GM21447 (cell line): ENCODE results near the gene BMPR1B.

Experiments
- ATAC-seq: cut with Tn5 transposase; IDR thresholded peaks from one replicate; pipeline ENCODE4 v1.9.1; 2021; ENCODE audit not compliant: unreplicated experiment

The BMPR1B gene

DNA sequence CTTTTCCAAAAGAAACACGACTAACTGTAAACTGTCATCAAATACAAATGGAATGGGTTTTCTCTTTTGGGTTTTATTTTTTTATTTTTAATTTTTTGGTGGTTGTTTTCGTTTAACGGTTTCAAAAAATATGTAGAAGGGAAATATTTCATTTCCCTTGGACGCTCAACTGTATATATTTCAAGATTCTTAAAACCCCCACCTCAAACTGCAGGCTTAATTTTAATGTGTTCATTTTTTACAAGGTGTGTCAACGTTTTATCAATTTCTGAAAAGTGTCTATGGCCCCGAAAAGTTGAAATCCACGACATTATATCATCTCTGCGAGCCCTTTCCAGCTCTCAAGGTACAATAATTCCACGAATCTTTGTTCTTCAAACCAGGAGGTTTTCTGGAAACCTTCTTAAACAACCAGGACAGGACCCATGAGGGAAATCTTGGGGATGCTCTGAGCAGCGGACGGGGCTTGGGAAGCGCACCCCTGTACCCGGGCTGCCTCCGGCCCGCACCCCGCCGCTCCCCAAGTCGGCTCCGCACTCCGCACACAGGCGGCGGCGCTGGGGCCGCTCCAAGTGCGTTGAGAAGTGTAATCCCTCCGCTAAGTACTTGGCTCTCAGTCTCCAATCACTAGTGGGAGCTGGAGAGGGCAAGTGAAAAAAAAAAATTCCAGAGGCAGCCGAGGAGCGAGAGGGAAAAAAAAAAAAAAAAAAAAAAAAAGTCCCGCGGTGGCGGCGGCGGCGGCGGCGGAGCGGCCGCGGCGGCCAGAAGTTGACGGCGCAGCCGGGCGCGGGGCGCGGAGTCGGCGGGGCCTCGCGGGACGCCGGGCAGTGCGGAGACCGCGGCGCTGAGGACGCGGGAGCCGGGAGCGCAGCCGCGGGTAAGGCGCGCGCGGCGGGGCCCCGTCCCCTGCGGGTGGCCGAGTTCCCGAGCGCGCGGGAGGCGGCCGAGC, at the start of gene BMPR1B:
TSS of gene BMPR1B (plus strand) at position 764 of the 949 bp plus-strand sequence. CDS start 346,470 bp downstream, outside the sequence.
- ATAC-seq = no peak

DNA sequence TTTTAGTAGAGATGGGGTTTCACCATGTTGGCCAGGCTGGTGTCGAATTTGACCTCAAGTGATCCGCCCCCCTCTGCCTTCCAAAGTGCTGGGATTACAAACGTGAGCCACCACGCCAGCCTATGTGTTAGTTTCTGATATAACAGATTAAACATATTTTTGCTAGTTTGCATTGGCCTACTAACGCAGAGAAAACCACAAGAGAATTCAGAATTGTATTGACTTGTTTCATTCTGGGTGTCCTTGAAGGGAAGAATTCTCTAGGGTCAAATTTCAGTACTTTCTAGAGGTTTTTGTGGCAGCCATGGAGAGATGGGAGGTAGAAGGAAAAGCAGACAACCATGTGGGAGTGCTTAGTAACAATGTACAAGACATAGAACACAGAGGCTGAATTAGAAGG, 46.1 kb upstream of the BMPR1B start:
- no peak for ATAC-seq

DNA sequence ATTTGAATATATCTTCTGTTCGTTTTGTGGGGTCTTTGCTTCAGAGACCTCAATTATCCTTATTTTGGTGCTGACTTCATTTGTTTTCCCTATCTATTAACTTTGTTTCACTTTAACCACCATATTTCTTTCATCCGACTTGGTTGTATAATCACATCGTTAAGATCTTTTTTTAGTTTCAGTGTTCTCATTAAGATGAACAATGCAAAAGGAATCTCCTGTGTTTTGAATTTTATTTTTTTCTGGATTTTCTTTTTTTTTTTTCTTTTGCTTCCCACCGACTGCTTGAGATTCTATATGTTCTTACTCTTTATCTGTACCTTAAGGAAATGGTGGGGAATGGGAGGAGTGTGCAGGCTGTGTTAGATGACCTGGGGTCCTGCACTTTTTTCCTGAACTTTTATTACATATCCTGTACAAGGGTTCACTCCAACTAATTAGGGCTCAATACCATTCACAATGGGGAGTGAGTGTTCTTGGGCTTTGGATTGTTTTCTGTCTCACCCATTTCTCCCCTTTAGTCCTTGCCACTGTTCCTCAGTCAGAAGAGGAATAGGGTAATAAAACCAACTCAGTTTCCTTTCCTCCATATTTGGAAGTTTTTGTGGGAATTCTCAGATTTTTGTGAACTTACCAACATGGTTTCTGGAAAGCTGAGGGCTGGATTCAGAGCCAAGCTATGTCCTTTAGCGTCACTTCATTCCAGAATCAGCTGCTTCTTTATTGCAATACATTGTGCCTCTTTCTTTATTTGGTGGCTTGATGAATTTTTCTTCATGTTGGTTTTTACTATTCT, 43.2 kb upstream of the BMPR1B start:
- no peak for ATAC-seq

DNA sequence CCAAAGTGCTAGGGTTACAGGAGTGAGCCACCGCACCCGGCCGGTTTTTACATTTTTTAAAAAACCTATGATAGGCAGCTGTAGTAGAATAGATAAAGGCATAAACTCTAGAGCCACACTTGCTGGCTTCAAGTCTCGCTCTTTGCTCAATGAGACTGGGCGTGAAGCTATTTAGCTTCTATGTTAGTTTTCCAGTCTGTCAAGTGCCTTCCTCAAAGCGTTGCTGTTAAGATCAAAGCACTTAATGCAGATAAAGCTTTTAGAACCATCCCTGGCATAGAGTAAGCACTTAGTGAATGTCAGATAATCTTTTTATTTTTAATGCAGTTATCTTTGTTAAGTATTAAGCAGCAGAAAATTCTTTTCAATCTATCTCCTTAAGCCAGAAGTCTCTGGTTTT, 42.0 kb upstream of the BMPR1B start:
- no peak for ATAC-seq

DNA sequence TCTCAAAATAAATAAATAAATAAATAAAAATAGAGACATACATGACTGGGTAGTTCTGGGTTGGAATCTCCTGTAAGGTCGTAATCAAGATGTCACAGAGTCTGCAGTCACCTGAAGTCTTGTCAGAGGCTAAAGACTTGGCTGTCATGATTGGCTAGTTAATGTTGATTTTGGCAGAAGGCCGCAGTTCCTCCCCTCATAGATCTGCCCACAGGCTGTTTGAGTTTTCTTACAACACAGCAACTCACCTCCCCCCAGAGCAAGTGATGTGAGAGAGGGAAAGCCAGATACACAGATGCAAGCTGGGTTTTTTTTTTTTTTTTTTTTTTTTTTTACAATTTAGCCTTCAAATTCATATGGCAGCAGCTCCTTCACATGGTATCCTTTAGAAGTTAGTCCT, 36.4 kb upstream of the BMPR1B start:
- ATAC-seq = no peak

DNA sequence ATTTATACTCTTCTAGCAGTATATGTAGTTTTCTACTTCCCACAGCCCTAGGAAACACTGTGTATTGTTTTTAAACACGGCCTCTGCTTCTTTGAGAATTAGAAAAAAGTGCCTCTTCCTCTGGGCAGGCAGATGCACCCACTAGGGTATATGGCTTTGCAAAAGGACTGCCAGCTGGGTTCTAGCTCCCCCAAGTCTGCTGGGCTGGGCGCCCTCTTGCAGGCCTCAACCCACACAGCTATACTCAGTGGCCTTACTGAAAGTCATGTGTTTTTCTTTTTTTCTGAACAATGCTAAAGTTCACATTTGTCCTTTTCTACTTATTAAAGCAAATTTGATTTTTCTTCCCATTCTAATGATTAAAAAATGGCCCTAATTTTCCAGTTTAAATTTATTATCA, 35.5 kb upstream of the BMPR1B start:
- no peak for ATAC-seq

DNA sequence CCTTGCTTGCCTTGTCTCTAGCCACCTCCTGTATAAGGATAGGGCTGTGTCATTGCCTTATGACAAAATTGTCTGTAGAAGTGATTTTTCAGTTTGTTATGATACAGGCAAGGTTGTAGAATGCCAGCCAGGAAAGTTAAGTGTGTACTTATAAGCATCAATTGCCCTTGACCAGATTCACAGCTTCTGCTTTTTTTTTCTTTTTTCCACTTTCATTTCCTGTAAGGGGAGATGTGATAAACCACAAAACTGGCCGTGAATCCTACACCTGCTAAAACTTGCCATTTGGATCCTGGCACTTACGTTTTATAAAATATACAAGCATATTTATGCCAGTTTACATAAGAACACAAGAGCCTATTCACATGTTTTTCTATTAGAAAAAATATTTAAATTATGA, 35.0 kb upstream of the BMPR1B start:
- ATAC-seq = no peak

DNA sequence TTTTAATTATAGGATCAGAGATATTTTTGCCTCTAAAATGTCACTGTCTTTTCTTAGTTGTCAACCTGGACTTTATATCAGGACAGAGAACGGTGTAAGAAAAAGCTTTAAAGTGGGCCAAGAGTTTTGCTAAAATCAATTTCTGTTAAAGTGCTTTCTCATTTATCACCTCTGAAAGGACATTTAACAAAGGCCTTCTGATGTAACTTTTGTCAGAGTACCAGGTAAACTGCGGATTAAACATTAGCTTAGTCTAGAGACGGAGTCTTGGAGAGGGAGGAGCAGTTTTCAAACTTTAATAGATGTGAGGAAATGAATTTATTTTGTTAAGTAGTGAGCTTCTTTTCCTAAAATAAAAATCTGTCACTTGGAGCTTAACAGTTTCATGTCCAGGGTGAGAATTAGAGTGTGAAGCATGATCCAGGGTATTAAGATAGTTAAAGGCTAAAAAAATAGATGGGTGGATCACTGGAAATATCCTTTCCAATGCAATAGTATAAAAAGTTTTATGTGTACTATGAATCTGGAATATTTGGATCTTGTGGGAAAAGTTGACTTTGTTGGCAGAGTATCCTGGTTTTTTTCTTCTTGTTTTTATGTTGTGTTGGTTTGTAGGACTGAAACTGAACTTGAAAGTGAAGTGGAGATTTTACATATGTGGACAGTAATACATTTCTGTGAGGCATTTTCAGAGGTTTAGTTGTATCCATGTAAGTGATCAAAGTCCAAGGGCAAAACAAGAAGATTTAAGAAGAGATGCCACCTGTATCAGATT, 33.6 kb upstream of the BMPR1B start:
- no peak for ATAC-seq

DNA sequence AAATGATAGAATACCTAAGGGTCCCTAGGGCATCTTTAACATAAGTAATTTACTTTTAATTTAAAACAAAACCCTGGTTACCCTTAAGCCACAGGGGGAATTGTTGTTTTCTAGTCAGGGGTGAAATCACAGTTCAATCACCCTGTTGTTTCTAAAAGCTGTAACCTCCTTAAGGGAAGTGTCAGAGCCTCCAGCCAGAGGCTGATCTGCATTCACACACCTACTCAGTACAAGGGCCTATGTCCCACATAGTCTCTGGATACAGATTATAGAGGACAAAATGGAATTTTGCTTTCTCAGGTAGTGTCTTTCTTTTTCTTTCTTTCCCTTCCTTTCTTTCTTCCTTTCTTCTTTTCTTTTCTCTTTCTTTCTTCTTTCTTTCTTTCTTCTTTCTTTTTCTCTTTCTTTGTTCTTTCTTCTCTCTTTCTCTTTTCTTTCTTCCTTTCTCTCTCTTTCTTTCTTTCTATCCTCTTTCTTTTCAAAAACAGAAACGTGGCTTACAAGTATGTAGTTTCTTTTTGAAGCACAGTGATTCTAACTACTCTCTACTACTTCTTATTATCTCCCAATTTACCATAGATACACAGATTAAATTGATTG, 31.1 kb upstream of the BMPR1B start:
- no peak for ATAC-seq

DNA sequence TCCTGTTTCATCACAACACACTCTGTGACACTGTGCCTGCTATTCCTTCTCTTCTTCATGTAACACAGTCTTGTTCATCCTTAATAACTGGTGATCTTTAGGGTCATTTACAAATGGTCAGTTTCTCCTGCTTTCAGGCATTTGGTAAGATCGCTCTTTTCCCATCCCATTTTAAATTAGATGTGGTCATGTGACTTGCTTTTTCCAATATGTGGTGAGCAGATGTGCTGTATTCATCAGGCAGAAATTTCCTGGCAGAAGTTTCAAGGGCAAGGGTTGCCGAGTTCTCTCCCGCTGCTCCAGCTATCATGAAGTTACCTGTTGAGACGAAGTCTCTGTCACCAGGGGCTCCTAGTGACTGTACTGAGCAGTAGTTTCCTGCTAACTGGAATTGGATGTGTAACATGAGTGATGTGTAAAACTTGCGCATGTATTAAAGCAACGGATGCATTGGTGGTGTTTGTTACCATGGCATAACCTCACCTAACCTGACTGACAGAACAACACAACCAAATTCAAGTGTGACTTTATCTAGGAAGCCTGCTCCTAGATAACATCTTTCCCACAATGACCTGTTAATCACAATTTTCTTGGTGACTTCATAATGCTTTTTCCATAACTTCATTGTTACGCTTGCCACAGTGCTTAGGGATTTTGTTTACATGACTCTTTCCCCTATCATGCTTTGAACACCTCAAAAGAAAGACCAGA, 29.5 kb upstream of the BMPR1B start:
- ATAC-seq = no peak

DNA sequence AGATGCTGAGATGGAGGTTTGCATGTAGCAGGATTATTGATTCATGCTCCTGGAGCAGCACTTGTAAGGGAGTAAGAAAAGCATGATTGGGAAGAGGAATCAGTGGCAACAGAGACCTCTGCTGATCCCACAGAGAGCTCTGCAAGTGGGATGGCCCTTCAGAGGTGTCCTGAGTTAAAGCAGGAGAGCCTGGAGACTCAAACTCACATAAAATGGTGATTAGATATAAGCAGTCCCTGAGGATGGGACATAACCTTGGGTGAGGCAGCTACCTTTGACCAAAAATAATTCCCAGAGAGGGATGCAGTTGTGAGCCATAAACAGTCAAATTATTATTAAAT, 25.4 kb upstream of the BMPR1B start:
- ATAC-seq = no peak

DNA sequence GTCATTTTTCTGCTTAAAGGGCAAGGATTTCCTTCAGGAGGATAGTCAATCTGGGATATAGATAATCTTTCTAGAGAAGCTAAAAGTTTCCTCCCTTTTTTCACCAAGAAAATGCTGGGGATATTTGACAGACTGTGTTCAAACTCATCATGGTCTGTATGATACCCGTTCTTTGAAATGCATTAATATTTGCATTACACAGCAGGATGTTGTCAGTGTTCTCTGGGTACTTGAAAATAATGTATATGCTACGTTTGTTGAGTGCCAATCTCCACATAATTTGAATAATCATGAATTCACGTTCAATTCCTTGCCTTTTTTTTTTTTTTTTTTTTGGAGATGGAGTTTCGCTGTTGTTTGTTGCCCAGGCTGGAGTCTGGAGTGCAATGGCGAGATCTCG, 18.0 kb upstream of the BMPR1B start:
- ATAC-seq = no peak

DNA sequence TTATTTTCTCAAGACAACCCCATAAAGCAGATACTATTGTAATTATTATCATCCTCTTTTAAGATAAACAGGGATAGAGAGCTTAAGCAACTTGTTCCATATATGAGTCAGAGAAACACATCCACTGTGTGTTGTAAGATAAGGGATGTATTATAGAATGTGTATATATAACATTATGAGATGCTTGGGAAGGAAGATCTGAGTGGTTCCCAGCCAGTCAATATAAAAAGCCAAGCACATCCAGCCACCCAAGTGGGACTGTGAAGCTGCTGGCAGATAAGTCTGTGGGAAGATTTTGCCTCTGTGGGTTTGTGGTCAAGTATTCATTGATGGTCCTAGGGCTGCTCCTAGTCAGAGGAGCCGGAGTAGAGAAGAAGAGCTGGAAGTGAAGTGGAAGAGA, 16.5 kb upstream of the BMPR1B start:
- ATAC-seq = no peak

DNA sequence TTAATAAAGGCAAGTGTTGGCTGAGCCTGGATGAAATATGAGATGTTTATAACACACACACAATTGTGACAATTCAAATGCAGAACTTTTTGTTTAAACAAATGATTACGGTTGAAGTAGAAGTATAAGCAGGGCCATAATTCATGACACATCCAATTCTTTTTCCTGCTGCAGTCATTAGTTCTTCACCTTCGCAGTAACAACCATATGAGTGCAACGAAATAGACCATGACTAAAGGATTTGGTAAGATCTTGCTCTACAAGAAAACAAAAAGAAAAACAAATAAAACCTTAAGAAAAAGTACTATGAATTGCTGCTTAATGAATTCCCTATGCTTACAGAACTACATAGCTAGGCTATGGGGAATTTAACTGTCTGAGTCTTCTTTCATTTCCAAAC, 13.9 kb upstream of the BMPR1B start:
- no peak for ATAC-seq

DNA sequence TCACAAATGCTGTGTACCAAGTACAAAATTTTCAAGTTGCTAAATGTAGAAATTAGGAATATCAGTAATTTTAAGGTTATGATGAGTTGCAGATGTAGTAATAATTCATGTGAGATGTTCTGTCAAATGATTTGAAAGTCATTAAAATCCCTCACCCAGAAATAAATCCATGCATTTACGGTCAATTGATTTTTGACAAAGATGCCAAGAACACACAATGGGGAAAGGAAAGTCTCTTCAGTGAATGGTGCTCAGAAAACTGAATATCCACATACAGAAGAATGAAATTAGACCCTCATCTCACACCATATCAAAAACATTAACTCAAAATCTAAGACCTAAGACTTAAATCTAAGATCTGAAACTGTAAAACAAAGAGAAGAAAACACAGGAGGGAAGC, 12.9 kb upstream of the BMPR1B start:
- ATAC-seq = no peak

DNA sequence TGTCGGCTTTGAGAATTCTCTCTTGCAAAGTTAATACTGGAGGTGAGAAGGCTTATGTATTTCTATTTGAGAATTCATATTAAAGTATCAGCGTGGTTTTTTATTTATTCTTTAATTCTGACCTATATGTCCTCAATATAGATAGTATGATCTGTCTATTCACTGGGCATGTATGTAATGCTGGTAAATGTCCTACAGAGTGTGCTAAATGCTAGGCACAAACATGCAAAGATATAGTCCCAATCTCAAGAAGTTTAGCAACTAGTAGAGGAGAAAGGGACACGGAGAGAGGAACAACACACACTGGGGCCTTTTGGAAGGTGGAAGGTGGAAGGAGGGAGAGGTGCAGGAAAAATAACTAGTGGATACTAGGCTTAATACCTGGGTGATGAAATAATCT, 11.0 kb upstream of the BMPR1B start:
- ATAC-seq = no peak

DNA sequence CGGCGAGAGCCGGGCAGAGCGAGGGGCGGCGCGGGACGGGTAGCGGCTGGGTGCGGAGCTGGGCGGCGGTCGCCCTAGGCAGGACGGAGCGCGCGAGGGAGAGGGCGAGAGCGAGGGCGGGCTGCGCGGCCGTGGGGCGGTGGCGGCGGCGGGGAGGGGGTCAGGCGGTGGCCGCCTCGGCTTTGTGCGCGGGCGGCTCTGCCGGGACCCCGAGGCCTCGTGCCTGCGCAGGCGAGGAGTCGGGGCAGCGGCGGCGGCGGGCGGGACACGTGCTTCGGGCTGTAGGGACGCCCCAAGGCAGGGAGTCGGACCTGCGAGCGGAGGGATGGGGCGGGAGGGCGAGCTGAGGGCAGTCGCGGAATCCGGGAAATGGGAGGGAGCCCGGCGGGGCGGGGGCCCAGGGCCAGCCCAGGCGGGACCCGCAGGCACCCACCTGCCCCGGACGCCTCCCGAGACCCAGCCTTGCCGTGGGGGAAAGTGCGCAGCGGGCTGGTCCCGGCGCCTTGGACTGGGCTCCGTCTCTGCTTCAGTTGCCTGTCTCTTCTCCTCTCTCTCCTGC, 465 bp downstream of the BMPR1B start:
- ATAC-seq = no peak

DNA sequence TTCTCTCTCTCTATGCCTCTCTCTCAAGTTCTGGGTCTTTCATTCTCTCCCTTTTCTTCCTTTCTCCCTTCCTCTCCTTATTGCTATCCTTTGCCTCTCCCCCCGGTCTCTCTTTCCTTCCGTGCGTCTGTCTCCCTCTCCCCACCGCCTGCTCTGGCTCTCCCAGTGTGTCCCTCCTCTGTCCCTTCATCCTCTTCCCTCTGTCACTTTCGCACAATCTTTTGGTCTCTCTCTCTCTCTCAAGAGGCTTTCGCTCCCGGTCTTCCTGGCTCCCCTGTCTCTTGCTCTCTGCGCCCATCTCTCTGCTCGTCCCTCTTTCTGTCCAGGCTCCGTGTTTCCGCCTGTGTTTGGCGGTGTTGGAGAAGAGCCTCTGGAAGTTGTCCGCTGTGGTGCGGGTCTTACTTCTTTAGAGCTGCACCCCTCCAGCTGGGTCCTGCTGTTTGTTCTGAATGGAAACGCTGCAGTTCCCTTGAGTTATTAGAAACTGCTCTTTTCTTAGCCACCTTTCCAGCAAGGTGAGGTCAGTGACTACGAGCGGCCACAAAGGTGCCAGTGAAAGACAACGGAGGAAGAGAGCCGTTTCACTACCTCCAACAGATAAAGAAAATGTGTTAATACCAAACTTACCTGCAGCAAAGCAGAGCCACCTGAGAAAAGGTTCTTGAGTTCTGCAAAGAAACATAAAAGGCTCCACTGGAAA, 1.1 kb downstream of the BMPR1B start:
- no peak for ATAC-seq

DNA sequence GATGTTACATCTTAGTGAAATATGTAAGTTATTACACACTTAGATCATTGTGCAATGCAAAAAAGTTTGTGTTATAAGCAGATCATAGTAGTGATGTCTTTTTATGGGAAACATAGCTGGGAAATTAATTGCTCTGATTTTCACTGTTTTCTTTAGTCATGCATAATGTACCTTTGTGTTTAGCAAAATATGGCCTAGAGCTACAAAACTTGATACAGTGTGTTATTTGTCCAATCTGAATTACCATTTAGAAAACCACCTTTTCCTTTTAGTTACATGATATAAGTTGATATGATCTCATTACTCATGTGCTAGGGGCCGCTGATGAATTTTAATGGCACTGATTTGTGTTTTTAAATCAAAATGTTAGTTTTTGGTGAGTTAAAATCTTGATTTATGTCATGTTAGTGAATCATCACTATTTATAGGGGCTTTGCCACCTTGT, 2.0 kb downstream of the BMPR1B start:
- ATAC-seq = no peak
